ENCODE measurements around the gene TBC1D8. TPM values are rescaled to one million over a fixed set of nuclear protein-coding genes. Genes with fewer than 3 reads are reported as not detected.

TBC1D8 gene
- total RNA-seq, 1 donor from 2014 or later: 3.9 TPM

DNA sequence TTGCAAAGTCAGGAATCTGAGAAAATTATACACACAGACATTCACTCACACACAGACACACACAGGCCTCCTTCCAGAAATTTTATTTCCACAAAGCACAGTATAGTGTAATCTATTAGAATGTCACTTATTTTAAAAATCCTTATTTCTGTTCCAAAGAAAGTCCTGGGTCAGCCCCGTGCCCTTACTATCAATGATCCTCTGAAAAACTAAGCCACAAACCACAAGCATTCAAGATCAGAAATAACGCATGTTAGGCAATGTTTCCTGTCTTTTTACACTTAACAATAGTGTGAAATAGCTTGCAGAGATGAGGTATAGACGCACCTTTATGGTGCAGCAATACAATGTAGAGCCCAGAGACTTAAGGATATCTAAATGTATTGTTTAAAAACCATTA, 25.8 kb downstream of the TBC1D8 start:
- no peaks in the 10 kb centered on the region for H3K4me1 ChIP-seq
- no peaks in the 10 kb centered on the region for H4K20me1 ChIP-seq (ENCODE audit: low read depth)
- no peak overlapping the region for H2AFZ ChIP-seq (replicated peaks)
- DNase-seq (ENCODE audit: low spot score): no peak
- TF ChIP-seq EZH2 (IDR thresholded peaks at IDR 0.05) (no peak), EZH2phosphoT487 (IDR thresholded peaks at IDR 0.05) (no peak)
- TF ChIP-seq, protein P1, sequence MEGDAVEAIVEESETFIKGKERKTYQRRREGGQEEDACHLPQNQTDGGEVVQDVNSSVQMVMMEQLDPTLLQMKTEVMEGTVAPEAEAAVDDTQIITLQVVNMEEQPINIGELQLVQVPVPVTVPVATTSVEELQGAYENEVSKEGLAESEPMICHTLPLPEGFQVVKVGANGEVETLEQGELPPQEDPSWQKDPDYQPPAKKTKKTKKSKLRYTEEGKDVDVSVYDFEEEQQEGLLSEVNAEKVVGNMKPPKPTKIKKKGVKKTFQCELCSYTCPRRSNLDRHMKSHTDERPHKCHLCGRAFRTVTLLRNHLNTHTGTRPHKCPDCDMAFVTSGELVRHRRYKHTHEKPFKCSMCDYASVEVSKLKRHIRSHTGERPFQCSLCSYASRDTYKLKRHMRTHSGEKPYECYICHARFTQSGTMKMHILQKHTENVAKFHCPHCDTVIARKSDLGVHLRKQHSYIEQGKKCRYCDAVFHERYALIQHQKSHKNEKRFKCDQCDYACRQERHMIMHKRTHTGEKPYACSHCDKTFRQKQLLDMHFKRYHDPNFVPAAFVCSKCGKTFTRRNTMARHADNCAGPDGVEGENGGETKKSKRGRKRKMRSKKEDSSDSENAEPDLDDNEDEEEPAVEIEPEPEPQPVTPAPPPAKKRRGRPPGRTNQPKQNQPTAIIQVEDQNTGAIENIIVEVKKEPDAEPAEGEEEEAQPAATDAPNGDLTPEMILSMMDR (IDR thresholded peaks at IDR 0.05): no peak
- no peak overlapping the region for H3K4me3 ChIP-seq
- Mint-ChIP-seq H3K27me3 (ENCODE audit: insufficient read depth, low read depth) (peaks cover 2% of the 10 kb centered on the region), H3K4me3 (no peak overlapping the region), H3K9me3 (no peaks in the 10 kb centered on the region), H3K4me1 (peaks cover 13% of the 10 kb centered on the region), H3K36me3 (no peaks in the 10 kb centered on the region), H3K27ac (no peak overlapping the region)
- H3K27me3 ChIP-seq: no peaks in the 10 kb centered on the region
- no peaks in the 10 kb centered on the region for H3K9me3 ChIP-seq (ENCODE audit: low read depth)
- H3F3A ChIP-seq (ENCODE audit: low read depth): no peaks in the 10 kb centered on the region
- H3K27ac ChIP-seq: no peak overlapping the region
- H3K9ac ChIP-seq: no peak overlapping the region
- no peaks in the 10 kb centered on the region for H3K36me3 ChIP-seq
- H3K79me2 ChIP-seq (ENCODE audit: low read depth): no peaks in the 10 kb centered on the region
- H3K4me2 ChIP-seq: no peak overlapping the region

DNA sequence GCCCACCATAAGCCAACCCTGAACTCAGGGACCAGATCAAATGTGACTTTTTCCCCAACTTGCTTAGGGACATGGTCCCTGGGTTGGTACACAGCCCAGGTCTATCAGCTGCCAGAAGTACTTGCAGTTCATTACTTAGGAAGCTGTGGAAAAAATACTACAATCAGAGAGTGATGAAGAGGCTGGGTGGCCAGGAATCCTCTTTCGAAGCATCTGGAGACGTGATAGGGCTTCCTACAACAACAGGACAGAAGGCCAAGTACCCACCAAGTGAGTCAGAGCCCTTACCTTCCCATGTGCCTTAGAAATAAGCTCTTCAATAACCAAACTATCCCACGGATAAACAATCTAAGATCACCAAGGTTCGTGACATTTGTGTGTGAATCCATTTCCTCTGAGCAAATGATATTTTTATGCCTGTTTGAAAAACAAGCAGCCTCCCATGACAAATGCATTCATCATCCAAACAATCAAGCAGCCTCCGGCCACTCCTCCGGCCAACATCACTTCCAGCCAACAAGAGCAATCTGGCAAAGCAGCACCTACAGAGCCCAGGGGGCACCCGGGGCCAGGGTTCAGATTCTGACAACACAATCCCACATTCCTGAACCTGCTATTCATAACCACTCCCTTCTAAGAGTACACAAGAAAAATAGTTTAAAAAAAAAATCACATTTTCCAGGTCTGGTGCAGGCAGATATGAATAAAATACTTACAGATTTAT, 26.4 kb downstream of the TBC1D8 start:
- H3K4me1 Mint-ChIP-seq: peaks cover 13% of the 10 kb centered on the region
- H3K27me3 ChIP-seq: no peaks in the 10 kb centered on the region
- no peaks in the 10 kb centered on the region for H3K36me3 Mint-ChIP-seq
- H3K27ac ChIP-seq: no peak overlapping the region
- H3K79me2 ChIP-seq (ENCODE audit: low read depth): no peaks in the 10 kb centered on the region
- H3K27me3 Mint-ChIP-seq (ENCODE audit: insufficient read depth, low read depth): peaks cover 2% of the 10 kb centered on the region
- H3K4me3 ChIP-seq: no peak overlapping the region
- no peak overlapping the region for H2AFZ ChIP-seq (replicated peaks)
- no peak for DNase-seq (ENCODE audit: low spot score)
- H3K9ac ChIP-seq: no peak overlapping the region
- H3K4me2 ChIP-seq: no peak overlapping the region
- H4K20me1 ChIP-seq (ENCODE audit: low read depth): no peaks in the 10 kb centered on the region
- no peaks in the 10 kb centered on the region for H3K9me3 Mint-ChIP-seq
- no peaks in the 10 kb centered on the region for H3F3A ChIP-seq (ENCODE audit: low read depth)
- H3K27ac Mint-ChIP-seq: peak overlapping the region; percentile 26
- H3K9me3 ChIP-seq (ENCODE audit: low read depth): no peaks in the 10 kb centered on the region
- H3K4me1 ChIP-seq: no peaks in the 10 kb centered on the region
- TF ChIP-seq EZH2phosphoT487 (IDR thresholded peaks at IDR 0.05): no peak
- no peak for TF ChIP-seq EZH2 (IDR thresholded peaks at IDR 0.05)
- no peak overlapping the region for H3K4me3 Mint-ChIP-seq
- H3K36me3 ChIP-seq: no peaks in the 10 kb centered on the region

DNA sequence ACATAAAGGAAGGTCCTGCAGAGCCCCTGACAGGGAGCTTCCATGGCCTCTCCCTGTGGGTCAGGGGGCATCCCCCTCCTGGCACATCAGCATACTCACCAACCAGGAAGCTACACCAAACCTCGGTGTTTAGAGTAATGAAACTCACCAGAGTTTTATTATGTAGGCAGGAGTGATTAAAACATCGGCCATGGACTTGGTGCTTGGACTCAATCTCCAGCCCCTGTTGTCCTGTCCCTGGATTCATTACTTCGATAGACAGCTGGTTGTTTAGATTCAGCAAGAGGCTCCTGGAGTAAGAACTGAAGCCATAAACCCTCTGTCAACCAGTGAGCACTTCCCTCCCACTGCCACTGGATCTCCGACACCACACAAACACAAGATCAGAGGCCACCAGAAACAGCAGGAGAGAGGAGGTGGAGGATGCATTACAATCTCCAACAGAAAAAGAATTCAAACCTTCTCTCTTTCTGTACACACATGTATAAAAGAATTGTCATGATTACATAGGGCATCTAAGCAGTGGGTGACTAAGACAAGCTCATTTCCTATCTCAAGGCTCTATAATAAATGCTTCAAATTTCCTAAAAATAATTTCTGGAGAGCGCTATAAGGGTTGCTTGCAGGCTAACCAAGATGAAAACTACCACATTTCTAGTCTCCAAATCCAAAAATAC, 27.2 kb downstream of the TBC1D8 start:
- H3K4me1 Mint-ChIP-seq: peaks cover 13% of the 10 kb centered on the region
- H3K4me2 ChIP-seq: no peak overlapping the region
- H3F3A ChIP-seq (ENCODE audit: low read depth): no peaks in the 10 kb centered on the region
- no peak overlapping the region for H3K27ac Mint-ChIP-seq
- H4K20me1 ChIP-seq (ENCODE audit: low read depth): no peaks in the 10 kb centered on the region
- H3K79me2 ChIP-seq (ENCODE audit: low read depth): no peaks in the 10 kb centered on the region
- H3K27me3 Mint-ChIP-seq (ENCODE audit: insufficient read depth, low read depth): peaks cover 2% of the 10 kb centered on the region
- no peaks in the 10 kb centered on the region for H3K4me1 ChIP-seq
- no peak overlapping the region for H2AFZ ChIP-seq (replicated peaks)
- H3K9ac ChIP-seq: no peak overlapping the region
- H3K9me3 Mint-ChIP-seq: no peaks in the 10 kb centered on the region
- H3K36me3 ChIP-seq: no peaks in the 10 kb centered on the region
- DNase-seq (ENCODE audit: low spot score): no peak
- H3K36me3 Mint-ChIP-seq: no peaks in the 10 kb centered on the region
- H3K4me3 ChIP-seq: no peak overlapping the region
- no peaks in the 10 kb centered on the region for H3K9me3 ChIP-seq (ENCODE audit: low read depth)
- no peak overlapping the region for H3K4me3 Mint-ChIP-seq
- no peaks in the 10 kb centered on the region for H3K27me3 ChIP-seq
- no peak overlapping the region for H3K27ac ChIP-seq
- no peak for TF ChIP-seq EZH2 (IDR thresholded peaks at IDR 0.05)
- TF ChIP-seq, protein P1 (IDR thresholded peaks at IDR 0.05): no peak
- no peak for TF ChIP-seq EZH2phosphoT487 (IDR thresholded peaks at IDR 0.05)

DNA sequence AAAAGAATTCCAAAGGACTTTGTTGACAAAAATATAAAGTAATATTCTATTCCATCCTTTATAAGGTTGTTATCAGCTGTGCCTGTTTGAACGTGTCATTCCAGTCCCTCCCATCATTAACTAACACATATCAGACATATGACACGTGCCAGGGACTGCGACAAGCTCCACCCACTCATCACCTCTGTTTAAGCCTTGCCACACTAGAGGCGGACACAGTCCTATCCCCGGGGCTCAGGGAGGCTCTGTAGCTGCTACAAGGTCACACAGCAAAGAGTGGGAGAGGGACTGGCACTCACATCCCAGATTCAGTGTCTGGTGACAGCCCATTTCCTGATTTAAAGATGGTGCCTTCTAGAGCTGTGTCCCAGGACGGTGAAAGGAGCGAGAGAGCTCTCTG, 30.0 kb downstream of the TBC1D8 start:
- Histone ChIP-seq H3K9me3 (ENCODE audit: low read depth) (no peaks in the 10 kb centered on the region), H3K79me2 (ENCODE audit: low read depth) (no peaks in the 10 kb centered on the region), H2AFZ (replicated peaks) (no peak overlapping the region), H3K9ac (no peak overlapping the region), H3K36me3 (no peaks in the 10 kb centered on the region), H3K4me3 (no peak overlapping the region), H3K27ac (no peak overlapping the region), H4K20me1 (ENCODE audit: low read depth) (no peaks in the 10 kb centered on the region), H3K4me2 (no peak overlapping the region), H3K27me3 (no peaks in the 10 kb centered on the region), H3F3A (ENCODE audit: low read depth) (no peaks in the 10 kb centered on the region), H3K4me1 (no peaks in the 10 kb centered on the region)
- no peaks in the 10 kb centered on the region for H3K36me3 Mint-ChIP-seq
- TF ChIP-seq, protein P1 (IDR thresholded peaks at IDR 0.05): no peak
- TF ChIP-seq EZH2 (IDR thresholded peaks at IDR 0.05) (no peak), EZH2phosphoT487 (IDR thresholded peaks at IDR 0.05) (no peak)
- H3K4me1 Mint-ChIP-seq: peaks cover 13% of the 10 kb centered on the region
- H3K27me3 Mint-ChIP-seq (ENCODE audit: insufficient read depth, low read depth): peaks cover 2% of the 10 kb centered on the region
- no peak for DNase-seq (ENCODE audit: low spot score)
- H3K27ac Mint-ChIP-seq: no peak overlapping the region
- H3K9me3 Mint-ChIP-seq: no peaks in the 10 kb centered on the region
- H3K4me3 Mint-ChIP-seq: no peak overlapping the region

Data from neural progenitor cell (in vitro differentiated cells).